NCI-H2107 (cell line): ENCODE data around the gene B4GALNT3.
"Not testable (repeated sequence)": the region's sequence is repeated elsewhere in the genome, so short reads cannot be mapped to it uniquely, and the experiment has no call there.

Source experiments
- DNase-seq: peaks from one replicate; lab custom pipeline; 2025; lab: John Stamatoyannopoulos, UW

B4GALNT3 gene

DNA sequence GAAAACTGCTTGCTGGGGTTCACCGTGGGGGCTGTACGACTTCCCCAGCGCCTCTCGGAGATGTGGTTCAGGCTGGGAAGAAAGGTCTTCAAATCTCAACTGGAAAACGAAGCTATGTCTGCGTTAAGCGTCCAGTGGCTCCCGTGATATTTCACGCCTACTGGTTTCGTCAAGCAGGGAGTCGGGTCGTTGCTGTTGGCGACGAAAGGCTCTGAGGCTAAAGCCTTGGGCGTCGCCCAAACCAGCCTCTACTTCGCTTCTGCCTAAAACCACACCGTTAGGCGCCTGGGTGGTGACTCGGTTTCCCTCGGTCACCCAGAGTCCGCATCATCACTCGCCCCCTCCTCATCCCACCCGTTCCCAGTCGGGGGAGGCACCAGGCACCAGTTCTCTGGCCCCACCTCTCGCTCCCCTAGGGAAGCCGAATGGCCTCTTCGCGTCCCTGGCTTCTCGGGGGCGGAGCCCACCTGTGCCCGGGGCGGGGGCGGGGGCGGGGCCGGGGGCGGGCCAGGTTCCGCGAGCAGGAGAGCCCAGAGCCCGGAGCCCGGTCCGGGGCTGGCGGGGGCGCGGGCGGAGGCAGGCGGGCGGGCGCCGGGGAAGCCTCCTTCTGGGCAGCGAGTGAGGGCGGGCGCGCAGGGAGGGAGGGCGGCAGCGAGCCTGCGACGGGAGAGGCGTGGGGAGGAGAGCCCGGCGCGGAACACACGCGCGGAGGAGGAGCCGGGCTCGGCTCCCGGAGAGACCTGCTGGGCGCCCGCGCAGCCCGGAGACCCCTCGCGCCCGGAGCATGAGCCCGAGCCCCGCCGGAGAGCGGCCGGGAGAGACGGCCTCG, at the start of gene B4GALNT3:
B4GALNT3 (plus strand) TSS at position 510 of the 829 bp plus-strand sequence. CDS start 438 bp downstream, outside the sequence.
- DNase-seq: no peak

DNA sequence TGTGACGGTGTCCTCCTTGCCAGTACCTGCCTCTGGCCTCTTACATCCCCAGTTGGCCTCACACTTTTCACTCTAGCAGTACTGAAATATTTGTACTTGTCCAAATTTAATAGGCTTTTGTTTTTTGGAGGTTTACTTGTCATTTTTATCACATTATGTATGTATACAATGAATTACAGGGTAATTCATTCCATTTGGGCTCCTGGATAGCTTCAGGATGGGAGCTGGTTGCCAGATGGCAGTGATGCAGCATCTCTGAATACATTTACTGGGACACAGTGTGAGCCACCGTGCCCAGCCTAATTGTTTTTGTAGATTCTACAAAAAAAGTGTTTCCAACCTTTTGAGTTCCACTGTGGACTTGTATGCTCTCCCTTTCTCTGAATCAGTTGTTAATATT, 44.9 kb upstream of the B4GALNT3 start:
- DNase-seq: no peak

DNA sequence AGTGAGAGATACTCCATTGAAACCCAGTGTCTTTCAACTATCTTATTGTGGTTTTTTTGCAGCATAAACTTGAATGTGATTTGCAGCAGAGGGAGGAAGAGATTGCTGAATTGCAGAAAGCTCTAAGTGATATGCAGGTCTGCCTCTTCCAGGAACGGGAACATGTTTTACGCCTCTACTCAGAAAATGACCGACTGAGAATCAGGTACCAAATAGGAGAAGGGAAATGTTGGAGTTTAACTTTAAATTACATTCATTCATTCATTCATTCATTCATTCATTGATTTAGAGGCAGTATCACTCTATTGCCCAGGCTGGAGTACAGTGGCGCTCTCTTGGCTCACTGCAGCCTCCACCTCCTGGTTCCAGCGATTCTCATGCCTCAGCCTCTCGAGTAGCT, 41.3 kb upstream of the B4GALNT3 start:
- DNase-seq: no peak

DNA sequence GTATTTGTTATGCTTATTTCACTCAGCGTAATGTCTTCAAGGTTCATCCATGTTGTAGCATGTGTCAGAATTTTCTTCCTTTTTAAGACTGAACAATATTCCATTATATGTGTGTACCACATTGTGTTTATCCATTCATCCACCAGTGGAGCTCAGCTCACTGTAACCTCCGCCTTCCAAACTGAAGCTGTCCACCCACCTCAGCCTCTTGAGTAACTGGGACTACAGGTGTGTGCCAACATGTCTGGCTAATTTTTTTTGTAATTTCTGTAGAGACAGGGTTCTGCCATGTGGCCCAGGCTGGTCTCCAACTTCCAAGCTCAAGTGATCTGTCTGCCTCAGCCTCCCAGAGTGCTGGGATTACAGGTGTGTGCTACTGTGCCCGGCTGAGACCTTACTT, 37.2 kb upstream of the B4GALNT3 start:
- no peak for DNase-seq

DNA sequence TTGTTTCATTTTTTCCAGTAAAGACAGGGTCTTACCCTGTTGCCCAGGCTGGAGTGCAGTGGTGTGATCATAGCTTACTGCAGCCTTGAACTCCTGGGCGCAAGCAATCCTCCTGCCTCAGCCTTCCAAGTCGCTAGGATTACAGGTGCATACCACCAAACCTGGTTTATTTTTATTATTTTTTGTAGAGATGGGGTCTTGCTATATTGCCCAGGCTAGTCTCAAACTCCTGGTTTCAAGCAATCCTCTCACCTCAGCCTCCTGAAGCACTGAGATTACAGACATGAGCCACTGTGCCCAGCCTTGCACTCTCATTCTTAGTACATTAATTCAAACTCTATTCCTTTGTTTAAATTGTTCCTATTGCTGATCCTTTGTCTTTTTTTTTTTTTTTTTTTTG, 24.0 kb upstream of the B4GALNT3 start:
- DNase-seq: not testable (repeated sequence)

DNA sequence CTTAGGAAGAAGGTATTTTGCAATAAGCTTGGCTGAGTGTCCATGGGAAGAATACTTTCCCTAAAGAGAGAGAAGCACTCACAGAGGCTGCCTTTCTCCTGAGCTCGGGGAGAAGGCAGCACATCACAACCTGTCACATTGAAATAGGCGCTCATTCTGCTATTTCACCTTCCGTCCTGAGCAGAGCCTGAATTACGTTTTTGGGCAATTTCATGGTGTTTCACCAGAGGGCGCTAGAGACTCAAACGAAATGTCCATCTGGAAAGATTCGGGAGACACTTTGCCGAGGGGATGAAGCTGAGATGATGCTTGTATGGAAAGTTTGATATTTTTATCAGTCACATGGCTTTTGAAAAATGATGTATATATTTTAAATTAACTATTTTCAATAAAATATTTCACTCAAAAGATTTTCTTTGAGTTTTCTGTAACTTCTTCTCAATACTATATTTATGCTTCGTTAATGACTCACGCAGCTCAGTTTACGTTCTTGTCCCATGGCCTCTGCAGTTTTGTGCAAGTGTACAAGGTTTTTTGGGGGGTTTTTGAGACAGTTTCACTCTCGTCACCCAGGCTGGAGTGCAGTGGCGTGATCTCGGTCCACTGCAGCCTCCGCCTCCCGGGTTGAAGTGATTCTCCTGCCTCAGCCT, 17.4 kb upstream of the B4GALNT3 start:
- no peak for DNase-seq

DNA sequence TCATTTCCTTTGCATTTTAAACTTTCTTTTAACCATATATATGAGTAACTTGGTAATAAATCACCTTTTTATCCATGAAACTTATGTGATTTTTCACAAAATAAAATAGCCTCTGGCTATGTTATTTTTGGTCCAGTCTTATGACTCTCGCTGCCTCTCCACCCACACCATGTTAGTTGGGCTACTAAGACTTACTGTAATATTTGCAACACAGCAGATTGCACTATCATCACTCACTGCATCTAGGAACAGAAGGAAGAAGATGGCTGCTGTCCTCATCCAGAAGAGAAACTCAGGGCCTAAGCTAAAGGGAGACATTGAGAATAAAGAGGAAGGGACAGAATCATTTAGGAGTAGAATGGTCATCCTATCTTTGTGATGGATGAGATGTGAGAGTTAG, 12.6 kb upstream of the B4GALNT3 start:
- DNase-seq: no peak

DNA sequence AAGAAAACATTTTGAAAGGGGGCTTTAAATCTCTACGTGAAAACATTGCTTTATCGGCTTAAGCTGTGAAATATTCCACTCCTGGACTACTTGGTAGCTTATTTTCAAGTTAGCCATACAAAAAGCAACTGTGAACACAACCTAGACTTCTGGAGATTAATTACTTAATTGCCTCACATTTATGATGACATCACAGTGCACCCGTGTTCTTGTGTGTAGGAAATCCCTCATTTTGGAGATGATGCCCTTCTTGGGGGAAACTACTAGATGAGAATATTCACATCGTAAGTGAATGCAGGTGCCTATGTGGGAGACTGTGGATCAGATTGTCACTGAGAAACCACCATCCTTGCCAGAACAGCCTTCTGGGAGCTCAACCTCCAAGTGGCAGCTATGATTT, 10.5 kb upstream of the B4GALNT3 start:
- peak; percentile 26 for DNase-seq

DNA sequence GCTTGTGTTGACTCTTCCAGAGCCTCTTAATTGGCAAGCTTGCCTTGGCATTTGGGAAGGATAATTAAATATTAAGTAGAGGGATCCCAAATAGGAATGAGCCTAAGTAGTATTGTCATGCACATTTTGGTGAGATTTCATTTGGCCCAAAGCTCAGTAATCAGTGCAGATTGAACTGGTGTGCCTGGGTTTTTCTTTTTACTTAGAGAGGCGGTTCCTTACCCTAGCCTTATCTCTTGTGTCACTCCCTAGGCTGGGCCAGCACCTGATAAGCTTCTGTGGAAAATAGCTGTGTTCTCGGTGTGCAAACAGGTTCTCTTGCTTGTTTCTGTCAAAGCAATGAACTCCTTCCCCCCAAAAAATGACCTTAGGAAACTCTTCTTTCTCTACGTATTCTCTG, 9.3 kb upstream of the B4GALNT3 start:
- DNase-seq: no peak

DNA sequence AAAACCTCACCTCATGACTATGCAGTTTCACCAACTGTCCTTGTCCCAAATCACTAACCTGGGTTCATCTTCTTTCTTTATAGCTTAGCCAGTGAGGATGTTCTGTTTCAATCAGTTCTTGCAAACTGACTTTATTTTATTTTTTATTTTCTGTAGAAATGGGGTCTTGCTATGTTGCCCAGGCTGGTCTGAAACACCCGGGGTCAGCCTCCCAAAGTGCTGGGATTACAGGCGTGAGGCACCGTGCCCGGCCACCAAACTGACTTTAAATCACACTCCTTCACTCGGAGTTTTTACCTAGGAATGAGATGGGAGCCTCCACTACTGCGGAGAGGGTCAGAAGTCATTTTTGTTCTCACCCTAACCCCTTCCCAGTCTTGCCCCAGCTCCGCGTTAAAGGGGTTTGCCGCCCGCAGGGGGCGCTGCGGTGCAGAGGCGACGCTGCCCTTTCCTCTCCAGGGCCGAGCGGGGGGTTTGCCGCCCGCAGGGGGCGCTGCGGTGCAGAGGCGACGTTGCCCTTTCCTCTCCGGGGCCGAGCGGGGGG, 7.0 kb upstream of the B4GALNT3 start:
- no peak for DNase-seq

DNA sequence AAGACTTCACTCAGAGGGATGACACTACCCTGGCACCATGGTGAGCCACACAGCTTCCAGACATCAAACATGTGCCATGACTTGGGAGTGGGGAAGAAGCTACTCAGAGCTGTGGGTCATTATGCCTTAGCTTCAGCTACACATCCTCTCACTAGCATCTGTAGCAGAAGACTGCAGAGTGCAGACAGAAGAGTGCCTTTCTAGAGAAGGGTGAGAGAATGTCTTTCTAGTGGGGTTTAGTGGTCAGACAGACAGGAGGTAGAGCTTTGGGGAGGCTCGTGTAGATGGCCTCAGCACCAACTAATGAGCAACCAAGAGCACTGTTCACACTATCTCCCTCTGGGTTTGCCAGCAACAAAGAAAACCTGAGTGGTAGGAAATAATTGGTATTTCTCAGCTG, 4.9 kb upstream of the B4GALNT3 start:
- no peak for DNase-seq

DNA sequence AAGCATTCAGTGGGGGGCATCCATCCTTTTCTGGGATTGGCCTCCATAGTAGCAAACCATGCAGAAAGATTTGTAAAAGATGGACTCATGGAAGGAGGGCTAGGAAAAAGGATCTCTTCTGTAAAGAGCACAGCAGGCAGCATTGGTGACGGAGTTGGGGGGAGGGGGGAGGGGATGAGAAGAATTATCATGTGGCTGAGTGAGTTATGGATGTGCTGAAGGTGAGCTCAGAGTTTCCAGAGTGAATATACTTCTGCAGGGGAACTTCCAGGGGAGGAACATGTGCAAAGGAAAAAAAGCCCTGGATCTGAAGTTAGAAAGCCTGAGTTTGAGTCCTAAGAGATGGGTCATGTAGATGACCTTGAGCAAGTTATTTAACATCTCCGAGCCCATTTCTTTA, 3.9 kb upstream of the B4GALNT3 start:
- DNase-seq: no peak

DNA sequence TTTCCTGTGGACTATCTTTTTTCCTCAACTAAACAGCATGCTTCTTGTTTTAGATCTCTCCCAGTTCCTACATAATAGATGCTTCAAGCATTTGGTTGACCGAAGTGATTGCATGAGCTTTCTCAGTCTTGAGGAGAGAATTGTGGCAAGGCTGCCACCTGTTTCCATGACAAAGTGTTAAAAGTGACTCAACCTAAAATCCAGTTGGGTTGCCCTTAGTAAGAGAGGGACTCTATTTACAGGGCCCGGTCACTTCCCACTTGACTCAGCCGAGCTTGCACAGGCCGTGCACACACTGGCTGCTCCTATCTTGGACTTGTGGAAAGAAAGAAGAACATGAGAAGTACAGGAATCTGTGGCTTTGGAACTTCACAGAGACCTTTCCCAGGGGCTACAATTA, 2.1 kb upstream of the B4GALNT3 start:
- DNase-seq: no peak

DNA sequence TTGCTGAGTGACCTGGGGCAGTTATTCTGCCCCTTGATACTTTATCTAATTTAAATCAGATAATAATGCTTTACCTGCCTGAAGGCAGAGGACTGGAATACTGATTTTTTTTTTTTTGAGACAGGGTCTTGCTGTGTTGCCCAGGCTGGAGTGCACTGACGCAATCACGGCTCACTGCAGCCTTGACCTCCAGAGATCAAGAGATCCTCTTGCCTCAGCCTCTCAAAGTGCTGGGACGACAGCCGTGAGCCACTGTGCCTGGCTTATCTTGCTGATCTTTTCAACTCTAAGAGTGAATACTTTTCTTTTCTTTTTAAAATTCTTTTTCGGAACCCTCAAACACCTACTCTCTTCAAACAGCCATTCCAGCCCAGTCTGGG, 699 bp upstream of the B4GALNT3 start:
- DNase-seq: no peak

DNA sequence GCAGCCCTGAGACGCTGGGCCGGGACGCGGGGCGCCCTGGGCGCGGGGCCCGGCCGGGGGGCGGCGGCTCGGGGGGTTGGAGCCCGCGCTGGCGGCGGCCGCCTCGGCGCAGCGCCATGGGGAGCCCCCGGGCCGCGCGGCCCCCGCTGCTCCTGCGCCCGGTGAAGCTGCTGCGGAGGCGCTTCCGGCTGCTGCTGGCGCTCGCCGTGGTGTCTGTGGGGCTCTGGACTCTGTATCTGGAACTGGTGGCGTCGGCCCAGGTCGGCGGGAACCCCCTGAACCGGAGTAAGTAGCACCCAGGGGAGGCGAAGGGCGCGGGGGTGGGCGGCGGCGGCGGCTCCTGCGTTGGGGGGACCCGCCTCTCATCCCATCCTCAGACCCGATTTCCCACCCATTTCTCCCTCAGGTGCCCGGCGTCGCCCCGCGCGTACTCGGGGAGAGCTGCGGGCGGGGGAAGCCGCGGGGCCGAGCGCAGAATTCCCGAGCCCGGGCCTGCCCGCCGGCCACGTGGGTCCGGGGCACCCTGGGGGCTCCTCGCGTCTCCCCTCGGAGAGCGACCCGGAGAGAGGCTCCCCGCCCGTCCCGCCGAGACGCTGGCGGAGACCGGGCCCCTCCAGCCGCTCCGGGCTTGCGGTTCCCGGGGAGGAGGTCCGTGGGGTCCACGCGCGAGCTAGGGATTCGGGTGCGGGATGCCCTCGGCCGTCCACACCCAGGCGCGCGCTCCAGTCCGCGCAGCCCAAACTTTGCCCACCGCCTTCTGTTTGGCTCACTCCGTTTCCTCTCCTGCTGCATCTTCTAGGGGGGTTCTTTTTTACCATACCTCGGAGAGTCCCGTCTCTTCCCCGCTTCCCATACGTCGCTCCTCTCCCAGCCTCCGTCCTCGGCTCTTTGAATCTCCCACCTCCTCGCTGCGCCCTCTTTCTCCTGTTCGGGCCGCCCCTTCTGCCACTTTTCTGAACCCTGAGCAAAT, 807 bp downstream of the B4GALNT3 start:
- no peak for DNase-seq

DNA sequence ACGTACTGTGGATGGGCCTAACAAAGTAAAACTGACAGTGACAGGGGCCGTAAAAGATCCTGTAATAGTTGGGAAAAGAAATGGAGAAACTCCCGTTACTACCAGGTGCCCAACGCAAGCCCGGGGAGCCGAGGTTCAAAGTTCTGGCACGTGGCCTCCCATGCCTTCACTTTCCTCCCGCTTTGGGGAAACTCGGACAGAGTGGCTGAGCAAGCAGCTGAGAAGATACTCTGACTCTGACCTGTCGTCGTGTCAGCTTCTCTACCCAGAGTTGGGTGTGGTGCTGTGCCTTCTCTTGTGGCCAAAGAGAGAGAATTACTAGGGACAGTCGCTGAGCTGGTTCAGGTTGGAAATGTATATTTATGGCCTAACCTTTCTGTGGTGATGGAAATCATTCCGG, 1.7 kb downstream of the B4GALNT3 start:
- no peak for DNase-seq

DNA sequence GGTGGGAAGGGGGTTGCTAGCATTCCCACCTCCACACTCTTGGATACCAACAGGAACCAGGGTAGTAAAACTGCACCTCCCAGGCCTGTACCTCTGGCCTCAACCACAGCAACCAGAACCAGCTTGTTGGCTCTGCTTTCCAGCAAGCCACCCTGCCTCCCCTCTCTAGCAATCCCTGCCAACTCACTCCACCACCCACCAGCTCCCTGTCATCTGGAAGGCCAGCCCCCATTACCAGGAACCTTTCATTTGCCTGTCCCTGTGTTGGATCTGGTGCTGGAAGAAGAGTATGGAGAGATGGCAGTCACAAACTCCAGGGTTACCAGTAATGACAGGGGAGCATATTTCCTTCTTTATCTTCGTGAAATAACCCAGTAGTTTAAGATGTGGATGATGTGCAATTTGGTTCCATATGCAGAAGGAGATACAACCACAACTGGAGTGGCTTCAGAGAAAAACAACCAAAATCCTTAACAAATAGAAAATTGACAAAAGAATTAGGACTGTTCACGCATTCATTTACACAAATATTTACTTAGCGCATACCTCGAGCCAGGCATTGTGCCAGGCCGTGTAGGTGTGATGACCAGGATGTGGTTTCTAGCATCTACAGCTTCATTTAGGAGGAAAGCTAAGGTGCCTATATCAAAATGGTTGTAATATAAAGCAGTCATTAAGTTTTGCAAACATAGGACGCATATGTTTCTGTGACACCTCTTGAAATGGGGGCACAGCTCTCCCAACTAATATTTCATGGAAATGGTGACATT, 3.4 kb downstream of the B4GALNT3 start:
- DNase-seq: no peak

DNA sequence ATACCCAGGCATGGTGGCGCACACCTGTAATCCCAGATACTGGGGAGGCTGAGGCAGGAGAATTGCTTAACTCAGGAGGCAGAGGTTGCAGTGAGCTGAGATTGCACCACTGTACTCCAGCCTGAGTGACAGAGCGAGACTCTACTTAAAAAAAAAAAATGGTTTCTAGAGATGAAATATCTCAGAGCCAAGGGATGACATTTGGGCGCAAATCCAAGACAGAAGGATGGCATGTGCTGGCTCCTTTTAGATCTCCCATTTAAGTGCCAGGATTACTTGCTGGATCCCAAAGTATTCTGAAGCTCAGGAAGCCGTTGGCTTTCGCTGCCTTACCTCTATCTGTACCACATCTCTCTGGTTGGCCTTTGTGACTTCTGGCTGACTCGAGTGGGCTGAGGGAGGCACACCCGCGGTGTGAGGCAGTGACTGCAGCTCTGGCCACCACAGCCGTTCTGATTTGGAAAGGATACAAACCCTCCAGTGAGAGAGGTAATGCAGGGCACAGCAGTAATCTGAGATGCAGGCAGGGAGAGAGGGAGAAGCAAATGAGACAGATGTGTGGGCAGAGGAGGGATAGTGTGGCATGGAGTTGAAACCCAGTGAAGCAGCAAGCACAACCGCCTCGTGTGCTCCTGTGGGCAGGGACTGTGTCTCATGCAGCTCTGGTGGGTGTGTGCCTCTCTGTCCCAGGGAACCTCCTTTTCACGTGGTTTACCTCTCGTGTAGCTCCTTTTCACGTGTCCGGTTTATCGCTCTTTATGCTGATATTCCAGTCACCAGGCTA, 4.9 kb downstream of the B4GALNT3 start:
- DNase-seq: no peak

DNA sequence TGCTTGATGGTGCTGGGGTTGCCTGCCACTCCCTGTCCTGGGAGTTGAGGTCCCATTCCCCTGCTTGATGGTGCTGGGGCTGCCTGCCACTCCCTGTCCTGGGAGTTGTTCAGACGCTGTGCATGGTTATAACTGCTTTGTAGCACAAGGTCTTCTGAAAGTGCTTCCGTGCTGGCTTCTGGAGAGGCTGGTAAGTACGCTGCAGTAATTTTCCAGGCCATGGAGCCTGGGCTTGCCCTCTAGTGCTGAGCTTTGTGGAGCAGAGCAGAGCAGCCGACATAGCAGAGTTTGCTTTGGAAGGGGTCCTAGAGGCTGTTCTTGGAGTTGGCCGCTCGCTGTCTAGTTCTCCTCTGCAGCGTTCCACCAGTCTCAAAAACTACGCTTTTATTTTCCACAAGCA, 6.3 kb downstream of the B4GALNT3 start:
- DNase-seq: no peak

DNA sequence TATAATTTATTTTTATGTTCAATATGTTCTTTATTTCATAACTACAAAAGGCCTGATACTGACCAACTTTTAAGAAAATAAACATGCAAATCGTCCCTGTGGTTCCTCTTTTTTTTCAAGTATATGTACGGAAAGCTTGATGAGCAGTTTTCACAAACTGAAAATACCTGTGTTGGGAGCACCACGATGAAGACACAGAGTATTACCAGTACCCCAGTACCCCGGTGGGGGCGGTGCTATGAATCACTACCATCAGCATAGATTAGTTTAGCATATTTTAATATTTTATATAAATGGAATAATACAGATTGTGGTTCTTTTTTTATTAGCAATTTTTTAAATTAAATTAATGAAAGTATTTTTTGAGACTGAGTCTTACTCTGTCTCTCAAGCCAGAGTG, 7.0 kb downstream of the B4GALNT3 start:
- DNase-seq: no peak

DNA sequence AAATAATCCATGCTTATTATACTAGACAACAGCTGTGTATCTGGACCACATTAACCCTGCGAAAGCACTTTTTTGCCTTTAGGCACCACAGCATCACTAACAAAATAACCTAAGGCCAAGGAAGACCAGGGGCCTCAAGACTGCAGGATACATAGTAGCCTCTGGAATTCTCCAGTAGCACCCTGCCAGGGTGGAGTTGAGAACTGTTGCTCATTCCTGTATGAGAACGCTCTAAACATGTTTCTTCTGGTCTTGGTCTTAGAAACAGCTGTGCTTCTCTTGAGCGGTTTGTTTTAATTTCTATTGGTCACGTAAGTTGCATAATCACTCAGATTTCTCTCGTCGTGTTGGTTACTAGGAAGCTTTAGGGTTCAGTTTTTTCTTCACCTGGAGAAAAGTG, 7.9 kb downstream of the B4GALNT3 start:
- DNase-seq: no peak
